Superior temporal gyrus (tissue), 1 donor: Measurements from ENCODE around the gene ZDHHC14.
"Not testable (repeated sequence)": the region's sequence is repeated elsewhere in the genome, so short reads cannot be mapped to it uniquely, and the experiment has no call there.

Experiments used
- DNase-seq: peaks from one replicate; pipeline ENCODE4 v3.0.0-alpha.2; 2016; ENCODE audit errors: extremely low spot score

Gene ZDHHC14

DNA sequence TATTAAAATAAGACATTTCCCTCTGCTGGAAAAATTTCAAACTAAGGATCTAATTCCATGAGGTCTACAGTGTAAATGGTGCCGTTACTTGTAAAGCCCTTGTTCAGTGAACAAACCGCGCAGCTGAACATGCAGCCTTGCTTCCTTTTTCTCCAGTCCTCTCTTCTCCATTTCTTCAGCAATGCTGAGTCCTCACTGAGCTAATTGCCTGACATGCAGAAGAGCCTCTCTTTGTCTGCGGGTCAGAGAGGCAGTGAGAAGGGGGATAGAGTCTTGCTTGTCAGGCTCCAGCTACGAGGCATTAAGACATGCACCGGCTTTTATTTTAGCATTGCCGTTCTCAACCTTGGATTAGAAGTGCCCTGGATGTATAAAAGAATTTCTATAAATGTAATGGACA is 25.7 kb downstream of the ZDHHC14 start:
- peak; percentile 30 for DNase-seq

DNA sequence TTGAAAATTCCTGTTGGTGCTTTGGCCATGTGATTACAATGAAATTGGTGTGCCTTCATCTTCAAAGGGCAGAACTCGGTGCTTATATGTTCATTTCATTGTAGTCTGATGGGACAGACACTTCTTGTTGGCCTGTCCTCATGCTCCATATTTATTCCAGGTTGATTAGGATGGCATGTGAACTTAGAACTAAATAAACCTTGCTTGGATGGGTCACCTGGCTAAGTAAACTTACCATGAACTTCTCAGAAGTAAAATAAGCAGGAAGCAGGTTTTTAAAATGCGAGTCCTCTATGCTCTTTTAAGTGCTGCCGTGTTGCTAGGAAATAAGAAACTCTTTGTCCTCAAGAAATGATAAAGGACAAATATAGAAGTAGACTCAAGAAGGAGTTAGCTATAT is 26.7 kb downstream of the ZDHHC14 start:
- DNase-seq, result no peak

DNA sequence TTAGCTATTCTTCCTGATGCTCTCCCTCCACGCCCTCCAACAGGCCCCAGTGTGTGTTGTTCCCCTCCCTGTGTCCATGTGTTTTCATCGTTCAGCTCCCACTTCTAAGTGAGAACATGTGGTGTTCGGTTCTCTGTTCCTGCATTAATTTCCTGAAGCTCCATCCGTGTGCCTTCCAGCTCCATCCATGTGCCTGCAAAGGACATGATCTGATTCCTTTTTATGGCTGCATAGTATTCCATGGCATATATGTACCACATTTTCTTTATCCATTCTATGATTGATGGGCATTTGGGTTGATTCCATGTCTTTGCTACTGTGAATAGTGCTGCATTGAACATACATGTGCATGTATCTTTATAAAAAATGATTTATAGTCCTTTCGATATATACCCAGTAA is 27.4 kb downstream of the ZDHHC14 start:
- DNase-seq, result not testable (repeated sequence)

DNA sequence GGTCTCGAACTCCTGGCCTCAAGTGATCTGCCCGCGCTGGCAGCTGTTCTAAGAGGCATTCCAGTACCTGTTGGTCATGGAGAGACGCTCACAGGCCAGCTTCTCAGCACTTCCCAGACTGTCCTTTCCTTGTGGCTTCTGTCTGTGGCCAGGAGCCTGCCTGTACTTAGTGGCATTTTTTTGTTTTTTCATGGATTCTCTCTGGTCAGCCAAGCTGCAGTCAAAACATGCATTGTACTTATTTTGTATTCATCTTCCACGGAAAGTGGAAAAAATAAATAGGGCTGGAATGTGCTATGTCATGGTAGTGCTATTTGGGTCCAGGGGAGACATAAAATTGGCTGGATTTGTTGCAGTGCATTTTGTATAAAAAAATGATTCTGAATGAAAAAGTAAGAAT is 29.1 kb downstream of the ZDHHC14 start:
- DNase-seq, result no peak

DNA sequence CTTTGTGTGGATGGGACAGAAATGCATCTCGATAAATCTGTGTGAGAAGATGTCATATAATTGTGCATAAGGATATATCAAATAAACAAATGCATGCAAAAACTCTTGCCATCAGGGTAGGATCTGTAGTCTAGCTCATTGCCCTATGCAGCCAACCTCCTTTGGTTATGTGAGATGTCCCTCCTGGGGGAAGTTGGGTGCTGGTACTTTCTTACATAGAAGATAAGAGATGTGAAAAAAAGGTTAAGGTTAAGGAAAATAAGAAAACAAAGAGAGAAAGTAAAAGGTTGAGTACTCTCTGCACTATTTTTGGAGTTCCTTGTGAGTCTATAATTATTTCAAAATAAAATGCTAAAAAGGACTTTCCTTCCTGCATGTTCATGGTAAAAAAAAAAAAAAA is 30.4 kb downstream of the ZDHHC14 start:
- DNase-seq, result no peak

DNA sequence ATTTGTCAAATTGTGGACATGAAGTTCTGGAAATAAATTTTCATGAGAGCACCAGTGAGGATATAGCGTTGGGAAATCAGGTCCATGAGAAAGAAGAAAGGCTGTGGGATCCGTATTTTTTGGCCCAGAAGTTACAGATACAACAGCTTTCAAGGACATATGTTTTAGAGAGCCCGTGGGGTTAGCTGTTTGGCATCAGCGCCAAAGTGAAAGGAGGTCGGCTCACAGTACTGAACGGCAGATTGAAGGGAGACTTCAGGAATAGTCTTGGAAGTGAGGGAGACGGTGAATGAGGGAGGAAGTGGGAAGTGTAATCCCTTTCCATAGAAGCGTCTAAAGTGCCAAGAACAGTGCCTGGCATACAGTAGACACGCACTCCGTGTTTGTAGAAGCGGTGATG is 31.8 kb downstream of the ZDHHC14 start:
- DNase-seq, result no peak

DNA sequence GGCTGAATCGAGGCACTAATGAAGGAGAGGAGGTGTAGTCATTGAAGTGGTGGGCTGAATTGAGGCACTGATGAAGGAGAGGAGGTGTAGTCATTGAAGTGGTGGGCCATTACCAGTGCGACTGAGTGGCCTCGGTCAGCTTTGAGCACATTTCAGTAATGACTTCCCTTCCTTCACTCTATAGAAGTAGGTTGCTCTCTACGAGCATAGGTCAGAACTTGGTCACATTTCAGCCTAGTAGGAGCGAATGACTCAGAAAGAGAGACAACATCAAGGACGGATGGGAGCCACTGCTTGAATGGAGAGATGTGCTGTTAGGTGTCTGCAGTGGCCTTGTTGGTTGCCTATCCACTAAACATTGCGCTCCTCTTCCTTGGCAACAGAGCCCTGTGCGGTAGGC is 39.5 kb downstream of the ZDHHC14 start:
- DNase-seq, result no peak

DNA sequence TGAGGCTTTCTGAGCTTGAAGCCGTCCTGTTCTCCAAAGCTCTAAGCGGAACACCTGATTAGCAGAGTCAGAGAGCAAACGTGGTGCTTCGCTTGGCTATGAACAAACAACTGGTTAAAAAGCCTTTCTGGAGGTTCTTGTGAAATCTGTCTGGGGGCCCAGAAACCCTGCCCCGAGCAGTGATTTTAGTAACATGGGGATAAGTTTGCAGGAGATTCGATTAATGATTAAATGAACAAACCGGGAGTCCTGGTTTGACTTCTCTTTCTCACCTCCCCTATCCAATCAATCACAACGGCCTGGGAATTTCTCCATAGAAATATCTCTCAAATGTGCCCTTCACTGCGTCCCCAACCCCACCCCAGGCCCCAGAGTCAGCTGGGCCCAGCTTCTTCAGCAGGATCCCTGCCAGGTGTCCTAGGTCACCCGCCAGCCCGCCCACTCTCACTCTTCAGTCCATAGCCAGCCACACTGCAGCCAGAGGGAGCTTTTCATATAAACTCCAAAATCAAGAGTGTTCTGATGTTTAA is 43.6 kb downstream of the ZDHHC14 start:
- no peak for DNase-seq

DNA sequence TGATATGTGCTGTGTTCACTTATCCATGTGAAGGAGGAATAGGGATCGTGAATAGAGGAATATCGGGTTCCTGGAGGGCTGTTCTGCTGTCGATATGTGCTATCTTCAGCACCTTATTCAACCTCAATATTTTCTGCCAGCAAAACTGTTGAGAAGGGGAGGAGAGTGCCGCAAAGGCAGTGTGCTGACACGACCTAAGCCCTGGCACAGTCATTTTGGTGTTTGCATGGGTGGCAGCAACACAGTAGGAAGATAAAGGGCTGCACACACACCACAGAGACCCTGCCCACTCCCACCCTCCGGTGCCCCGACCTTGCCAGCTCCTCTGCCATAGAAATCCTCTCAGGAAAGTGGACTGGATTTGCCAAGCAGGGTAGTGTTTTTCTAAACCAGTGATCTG is 47.0 kb downstream of the ZDHHC14 start:
- DNase-seq, result no peak

DNA sequence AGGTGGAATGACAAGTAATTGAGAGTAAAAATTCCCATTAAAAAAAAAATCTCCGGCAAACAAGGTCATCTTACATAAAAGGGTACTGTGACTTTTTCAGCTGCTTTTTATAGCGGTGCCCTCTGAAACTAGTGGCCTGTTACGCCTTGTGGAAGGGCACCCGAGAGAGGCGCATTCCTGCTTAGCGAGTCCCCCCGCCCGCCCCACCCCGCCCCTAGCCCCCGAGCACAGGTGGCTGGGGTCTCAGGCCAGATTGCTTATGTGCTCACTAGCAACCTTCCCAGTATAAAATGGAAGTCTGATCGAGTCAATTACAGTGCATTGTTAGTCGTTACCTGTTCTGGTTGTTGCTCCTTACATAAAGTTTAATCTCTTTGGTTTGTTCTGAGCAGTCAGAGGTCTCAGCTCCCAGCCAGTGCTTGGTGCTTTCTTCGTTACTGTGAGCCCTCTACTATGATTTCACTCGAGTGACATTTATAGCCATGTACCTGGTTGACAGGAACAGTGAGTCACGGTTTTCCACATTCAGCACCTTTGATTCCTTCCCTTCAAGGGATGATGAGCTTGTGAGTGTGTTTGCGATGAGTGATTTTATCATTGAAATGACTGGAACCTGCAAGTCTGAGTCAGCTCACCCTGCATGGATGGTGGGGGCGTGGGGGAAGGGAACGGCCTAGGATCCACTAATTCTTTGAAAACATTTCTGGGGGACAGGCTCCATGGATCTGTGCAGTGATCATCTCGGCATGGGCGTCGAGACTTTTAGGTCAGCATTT is 47.6 kb downstream of the ZDHHC14 start:
- DNase-seq, result no peak

DNA sequence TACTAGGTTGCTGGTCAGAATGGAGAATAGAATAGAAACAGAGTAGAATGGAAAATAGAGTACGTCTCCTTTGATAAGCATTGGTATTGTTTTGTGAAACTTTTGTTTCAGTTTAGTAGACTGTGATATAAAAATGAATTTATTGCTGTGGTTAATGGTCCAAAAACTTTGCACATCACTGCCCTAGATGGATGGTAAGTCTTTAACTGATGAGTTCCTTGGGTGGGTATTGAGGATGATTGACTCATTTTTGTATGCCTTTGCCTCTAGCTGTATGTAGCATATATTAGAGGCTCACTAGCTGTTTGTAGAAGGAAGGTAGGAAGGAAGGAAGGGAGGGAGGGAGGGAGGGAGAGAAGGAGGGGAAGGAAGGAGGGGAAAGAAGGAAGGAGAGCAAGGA is 48.3 kb downstream of the ZDHHC14 start:
- no peak for DNase-seq

DNA sequence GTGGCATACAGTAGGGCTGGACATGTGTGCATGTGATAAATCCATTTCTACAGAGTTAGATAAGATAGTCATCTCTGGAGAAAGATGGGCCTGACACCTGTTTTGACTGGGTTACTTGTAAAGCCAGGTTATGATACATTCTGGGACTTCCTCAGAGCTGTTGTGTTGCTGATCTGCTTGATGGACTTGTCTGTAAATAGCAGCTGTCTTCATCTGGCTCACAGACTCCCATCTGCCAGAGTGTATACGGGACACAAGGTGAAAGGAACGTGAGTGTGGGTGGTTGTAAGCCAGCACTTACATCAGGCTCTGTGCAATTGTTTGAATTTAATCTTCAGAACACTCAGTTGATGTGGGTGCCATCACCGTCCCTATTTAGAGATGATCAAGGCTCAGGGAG is 49.8 kb downstream of the ZDHHC14 start:
- peak; percentile 72 for DNase-seq

DNA sequence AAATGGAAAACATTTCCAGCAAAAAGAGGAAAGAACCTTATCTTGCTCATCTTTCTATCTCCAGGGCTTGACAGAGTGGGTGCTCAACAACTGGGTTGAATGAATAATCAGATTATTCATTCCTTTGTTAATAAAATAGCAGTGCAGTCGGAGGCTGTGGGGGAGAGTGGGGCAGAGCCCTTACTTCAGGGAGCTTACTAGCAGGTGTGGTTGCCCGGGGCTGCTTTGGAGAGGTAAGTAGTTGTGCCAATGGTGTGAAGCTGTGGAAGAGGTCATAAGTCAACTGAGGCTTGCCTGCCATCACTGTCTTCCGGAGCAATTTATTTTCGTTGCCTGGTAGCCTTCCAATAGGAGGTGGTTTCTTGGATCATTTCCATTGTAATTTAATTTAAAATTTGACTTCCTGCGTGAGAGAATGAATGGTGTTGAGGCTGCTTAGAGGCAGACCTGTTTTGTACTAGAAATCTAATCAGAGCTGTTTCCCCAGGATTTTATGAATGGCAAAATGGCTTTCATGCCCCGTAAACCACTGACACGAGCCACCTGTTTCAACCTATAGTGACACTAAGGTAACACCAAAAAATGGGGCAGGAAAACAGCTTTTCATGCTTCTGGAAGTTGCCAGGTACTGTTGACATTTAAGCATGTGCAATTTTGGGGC is 51.4 kb downstream of the ZDHHC14 start:
- DNase-seq, result peak; percentile 25

DNA sequence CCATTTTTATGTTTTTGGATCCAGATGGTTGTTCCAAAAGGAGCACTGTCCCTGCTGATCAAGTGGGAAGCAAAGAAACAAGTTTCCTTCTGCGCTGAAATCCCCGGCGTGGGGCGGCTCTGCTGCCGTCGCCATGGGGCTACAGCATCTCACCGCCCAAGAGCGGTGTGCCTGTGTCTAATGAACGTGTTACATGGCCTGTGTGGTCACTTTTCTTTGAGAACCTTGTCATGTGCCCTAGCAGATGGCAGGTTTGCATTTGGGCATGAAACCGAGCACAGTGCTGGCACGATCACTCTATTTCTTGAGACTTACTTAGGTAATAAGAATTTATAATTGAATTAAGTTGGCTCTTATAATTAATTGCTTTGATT is 51.9 kb downstream of the ZDHHC14 start:
- DNase-seq, result no peak

DNA sequence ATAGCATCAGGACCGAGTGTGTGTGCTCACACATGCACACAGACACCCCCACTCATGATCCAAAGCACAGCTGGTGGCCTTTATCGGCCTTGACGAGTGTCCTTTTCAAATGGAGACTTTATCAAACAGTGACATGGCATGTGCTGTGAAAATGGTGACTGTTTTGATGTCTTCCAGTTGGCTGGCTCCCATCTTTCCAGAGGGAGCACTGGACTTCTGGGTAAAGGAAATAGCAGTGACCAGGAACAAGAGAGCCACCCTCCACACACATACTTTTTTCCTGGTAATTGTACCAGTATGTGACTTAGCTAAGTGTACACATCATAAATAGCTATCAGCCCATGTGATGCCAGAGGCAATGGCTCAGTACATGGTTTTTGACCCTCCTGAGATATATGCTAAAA is 52.7 kb downstream of the ZDHHC14 start:
- no peak for DNase-seq

DNA sequence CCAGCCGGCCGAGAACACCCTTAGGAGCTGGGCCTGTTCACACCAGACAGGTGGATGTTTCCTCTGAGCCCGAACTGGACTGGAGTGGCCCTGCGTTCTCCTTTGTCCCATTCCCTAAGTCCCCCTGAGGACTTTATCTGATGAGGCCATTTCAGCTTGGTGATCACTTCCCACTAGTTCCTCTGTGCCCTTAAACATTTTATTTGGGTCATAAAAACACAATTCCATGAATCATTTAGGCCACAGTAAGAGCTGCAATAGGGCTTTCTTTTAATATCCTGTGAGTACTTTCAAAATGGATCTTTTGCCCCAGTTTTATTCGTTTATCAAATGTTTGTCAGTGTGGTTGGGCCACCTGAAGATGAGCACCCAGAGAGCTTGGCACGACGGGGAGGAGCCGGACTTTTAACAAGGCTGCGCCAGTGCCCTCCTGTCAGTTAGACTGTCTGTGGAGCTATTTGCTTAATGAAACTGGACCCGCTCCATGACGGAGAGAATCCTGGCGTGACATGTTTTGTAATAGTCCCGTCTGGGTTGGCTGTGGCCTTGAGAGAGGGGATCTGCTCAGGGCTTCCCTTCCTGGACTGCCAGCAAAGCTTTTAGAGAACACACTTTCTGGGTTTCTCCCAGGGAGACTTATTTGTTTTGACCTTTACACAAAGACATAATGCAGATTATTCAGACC is 53.5 kb downstream of the ZDHHC14 start:
- DNase-seq, result peak; percentile 67

DNA sequence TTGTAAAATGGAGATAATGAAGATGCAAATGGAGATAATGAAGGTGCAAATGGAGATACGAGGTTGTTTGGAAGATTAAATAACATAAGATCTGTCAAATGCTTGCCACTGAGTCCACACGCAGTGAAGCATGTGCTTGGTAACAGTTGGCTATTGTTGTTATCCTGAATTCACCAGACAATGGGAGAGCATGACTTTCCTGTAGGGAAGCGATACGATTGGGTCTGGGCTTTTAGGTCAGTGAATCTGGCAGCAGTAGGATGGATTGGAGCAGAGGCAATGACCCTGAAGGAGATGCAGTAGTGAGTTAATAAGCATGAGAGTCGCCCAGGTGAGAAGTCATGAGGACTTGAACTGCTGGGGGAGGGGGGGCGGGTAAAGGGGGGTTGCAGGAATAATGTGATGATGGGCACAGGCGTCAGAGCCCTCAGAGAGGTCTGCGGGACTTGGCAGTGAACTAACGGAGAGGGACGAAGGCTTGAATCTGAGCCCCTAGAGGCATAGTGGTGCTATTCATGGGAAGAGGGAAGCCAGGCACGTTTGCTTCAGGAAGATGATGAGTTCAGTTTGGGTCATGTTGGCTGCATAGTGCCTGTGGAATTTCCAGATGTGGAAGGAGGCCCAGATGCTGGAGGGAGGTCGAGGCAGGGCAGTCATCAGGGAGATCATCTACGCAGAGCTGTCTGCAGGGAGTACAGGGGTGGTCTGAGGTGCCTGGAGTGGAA is 55.4 kb downstream of the ZDHHC14 start:
- DNase-seq, result peak; percentile 81

DNA sequence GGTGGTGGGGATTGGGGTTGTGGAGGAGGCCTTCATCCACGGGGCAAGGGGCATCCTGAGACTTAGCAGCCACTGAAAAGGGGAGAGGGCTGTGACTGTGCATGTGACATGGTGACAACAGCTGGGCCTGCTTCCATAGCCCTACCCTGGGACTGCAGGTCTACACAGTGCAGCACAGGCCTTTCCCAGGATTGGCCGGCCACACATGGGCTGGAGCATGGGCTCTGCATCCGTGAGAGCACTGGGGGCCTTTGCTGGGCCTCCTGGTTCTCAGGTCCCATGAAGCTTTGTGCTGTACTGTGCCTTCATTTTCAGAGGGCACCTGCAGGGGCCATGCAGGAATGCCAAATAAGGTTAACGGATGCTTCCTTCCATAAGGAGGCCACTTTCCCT is 56.0 kb downstream of the ZDHHC14 start:
- DNase-seq, result no peak

DNA sequence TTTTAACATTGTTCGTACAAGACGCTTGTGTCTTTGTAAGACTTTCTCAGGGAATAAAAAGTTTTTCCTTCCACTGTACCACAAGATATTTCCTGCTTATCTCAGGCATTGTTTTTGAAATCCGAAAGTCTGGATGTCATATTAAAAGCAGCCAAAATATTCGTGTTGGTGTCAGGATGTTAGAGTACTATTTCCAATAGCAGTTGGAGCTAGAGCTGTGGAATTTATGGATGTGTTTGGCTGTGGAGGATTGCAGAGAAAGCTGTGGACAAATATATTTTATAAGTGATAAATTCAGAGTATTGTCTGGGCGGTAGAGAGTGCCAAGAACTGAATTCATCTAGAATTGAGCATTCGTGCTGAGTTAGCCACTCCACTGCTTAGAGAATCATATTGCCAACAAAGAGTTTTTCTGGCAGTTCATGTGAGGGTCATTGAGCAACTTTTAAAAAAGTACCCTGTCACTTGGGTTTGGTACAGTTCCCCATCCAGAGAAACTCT is 57.7 kb downstream of the ZDHHC14 start:
- peak; percentile 29 for DNase-seq

DNA sequence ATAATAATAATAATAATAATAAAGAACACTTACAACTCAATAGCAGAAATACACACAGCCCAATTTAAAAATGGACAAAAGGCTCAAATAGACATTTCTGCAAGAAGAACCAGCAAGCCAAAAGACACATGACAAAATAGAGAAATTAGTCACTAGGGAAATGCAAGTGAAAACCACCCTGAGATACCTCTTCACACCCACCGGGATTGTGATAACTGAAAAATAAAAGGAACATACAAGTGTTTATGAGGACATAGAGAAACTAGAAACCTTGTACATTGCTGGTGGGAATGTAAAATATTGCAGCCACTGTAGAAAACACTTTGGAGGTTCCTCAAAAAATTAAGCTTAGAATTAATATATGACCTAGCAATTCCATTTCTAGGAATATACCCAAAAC is 59.2 kb downstream of the ZDHHC14 start:
- DNase-seq, result no peak

DNA sequence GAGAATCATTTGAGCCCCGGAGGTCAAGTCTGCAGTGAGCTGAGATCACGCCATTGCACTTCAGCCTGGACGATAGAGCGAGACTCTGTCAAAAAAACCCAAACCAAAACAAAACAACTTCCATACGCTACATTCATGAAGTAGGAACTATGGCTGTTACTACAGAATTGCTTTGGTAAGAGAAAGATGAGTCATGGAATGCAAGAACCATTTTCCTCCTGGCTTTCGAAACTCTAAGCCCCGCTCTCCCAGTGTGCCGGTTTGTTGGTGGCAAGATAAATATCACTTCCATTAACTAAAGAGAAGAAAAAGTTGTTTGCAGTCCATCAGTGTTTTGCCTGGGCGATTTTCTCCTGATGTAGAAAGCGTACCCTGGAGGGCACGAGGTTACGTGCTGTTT is 61.3 kb downstream of the ZDHHC14 start:
- DNase-seq, result no peak
